ENCODE measurements around the gene ELOVL2.

The ELOVL2 gene

DNA sequence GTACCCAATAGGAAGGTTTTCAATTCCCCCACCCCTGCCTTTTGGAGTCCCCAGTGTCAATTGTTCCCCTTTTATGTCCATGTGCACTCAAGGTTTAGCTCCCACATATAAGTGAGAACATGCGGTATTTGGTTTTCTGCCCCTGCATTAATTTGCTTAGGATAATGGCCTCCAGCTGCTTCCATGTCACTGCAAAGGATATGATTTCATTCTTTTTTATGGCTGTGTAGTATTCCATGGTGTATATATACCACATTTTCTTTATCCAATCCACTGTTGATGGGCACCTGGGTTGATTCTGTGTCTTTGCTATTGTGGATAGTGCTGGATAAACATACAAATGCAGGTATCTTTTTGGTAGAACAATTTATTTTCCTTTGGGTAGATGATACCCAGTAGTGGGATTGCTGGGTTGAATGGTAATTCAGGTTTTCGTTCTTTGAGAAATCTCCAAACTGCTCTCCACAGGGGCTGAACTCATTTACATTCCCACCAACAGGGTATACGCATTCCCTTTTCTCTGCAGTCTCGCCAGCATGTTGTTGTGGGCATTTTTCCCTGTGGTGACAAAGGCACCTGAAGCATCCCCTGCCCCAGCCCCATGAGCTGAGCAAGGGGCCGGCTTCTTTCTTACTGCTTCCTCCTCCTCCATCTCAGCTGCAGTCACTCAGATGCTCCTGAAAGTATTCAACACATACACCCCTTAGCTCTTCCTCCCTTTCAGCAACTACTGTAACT lies 66.7 kb downstream of the ELOVL2 start:
- DNase-seq (ENCODE audit: low spot score), result no peak

DNA sequence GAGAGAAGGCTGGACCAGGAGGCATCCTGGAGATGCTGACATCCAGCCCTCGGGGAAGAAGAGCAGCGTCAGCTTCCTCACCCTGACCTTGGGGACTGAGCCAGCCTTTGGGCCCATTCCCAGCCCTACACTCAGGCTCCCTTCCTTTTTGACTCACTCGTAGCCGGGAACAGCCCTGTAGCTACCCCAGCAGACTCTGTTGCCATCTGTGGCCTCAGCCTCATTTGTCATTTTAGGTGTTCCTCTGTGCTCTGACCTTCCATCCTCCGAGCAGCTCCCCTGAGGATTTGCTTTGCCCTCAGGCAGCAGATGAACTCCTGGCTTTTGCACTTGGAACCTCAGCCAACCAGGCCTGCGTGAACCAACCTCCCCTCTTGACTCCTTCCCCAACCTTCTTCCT lies 67.5 kb downstream of the ELOVL2 start:
- DNase-seq (ENCODE audit: low spot score), result no peak

DNA sequence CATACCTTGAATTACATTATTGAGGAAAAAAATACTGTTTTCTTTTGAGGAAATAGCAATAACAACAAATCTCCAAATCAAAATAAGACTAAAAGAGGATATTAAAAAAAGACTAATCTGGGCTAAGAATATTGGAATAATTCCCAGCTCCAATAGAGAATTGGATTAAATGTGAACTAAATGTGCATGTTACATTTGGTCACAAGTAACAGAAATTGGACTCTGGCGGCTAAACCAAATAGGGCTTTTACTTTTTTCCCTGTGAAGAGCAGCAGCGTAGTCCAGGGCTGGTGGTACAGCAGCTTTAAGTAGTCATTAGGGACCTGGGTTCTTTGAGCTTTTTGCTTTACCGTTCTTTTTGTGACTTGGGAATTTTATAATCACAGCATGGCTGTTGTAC lies 71.9 kb downstream of the ELOVL2 start:
- DNase-seq (ENCODE audit: low spot score), result no peak

DNA sequence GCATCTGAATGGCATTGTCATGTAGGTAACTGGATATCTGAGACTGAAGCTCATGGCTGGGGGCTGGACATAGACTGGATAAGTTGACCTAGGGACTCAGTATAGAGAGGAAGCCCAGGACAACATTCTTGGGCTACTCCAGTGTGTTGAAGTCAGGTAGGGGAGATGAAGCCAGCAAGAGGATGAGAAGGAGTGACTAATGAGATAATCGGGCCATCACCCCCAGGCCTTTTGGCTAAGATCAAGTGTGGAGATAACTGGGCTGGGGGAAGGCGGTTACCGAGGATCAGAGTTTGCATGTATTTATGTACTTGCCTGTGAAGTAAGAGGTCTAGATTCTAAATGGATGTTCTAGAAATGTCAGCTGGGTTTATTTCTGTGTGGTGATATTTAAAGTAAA lies 73.4 kb downstream of the ELOVL2 start:
- no peak for DNase-seq (ENCODE audit: low spot score)

DNA sequence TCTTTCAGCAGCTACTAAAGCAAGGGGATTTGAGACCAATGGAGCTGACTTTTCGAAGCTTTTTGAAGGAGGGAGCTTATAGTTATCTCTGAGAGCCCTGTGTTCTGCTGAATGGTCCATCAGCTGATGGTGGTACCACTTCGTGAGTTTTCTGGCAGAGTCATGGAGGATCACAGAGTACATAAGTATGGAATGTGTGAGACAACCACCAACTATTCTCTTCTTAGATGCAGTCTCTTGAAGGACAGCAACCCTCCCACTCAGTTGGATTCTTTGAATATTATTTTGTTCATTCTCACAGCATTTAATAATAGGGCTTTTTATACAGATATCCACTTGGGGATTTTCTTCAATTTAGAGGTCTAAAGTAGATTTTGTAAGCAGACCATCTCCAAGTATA lies 75.3 kb downstream of the ELOVL2 start:
- no peak for DNase-seq (ENCODE audit: low spot score)

DNA sequence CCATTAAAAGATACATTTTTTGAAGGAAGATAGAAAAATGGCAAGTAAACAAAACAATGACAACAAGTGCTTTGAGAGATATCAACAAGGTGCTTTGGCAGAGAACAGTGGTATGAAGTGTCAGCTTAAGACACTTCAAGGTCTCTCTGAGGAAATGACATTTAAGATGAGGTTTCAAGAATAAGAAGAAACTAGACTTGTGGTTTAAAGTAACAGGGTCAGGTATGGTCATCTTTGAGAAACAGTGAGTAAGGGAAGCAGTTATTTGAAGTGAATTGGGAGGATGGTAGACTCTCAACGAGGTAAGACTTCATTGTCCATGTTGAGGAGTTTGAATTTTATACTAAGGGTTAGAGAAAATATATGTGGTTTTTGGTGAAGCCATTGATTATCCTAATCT lies 79.4 kb downstream of the ELOVL2 start:
- no peak for DNase-seq (ENCODE audit: low spot score)

DNA sequence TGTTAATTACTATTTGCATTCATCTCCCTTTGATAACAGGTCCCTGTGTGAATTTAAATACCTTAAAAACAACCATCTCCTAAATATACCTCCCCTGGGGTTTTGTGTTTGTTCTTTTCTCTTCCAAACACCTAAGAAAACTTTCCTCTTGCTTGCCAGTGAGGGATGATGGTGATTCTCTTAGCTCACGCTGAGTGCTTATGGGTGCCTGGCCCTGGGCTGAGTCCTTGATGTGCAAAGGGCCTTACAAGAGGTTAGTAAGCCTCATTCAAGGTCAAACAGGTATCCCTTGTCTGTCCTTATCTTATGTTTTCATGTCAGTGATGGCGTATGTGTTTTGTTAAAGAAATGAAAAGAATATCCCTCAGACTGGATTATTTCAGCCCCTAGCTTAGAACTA lies 81.0 kb downstream of the ELOVL2 start:
- no peak for DNase-seq (ENCODE audit: low spot score)

DNA sequence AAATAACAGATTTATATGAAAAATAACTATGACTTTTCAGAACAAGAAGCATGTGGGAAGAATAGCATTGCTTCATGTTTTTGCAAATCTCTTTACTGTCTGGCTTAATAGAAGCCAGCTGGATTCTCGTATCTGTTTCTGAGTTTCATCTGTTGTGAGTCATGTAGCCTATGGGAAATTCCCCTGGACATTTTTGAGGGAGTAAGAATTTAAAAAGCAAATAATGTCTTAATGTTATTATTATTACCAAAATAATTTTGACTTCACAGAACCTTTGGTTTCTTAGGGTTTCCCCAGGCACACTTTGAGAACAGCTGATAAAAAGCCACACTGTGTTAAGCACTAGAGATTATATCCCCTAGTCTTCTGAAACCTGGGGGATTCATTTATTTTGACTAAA lies 81.4 kb downstream of the ELOVL2 start:
- no peak for DNase-seq (ENCODE audit: low spot score)

DNA sequence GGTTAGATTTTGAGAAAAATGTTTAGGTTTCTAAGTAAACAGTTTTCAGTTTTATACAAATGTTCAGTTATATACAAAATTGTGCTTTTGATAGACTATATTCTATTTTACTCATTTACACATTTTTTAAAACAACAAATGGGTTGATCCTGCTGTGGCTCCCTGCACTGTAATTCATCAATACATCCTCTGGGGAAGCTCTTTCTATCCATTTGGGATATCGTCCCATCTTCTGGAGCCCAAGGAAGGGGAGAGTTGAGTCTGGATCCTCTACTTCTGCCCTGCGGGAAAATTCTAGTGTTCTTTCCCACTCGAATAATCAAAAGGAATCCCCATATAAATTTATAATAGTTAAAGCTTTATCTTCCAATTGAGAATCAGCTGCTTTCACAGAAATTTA lies 82.3 kb downstream of the ELOVL2 start:
- DNase-seq (ENCODE audit: low spot score), result no peak

DNA sequence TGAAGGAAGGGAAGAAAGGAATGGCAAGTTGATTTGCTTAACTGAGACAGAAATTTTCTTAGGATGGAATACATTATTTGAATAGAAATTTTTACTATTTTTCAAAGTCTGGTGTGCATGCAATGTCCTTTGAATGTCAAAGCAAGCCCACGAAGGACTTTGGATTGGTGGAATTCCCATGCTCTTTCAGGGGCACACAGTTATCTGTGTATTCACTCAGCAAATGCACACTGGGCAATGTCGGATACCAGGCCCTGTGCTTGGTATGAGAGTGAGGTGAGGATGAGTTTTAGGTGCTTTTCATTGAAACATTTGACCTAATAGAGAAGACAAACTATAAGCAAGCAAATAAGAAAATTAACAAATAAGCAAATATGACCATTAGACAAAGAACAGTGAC lies 83.9 kb downstream of the ELOVL2 start:
- DNase-seq (ENCODE audit: low spot score), result no peak

DNA sequence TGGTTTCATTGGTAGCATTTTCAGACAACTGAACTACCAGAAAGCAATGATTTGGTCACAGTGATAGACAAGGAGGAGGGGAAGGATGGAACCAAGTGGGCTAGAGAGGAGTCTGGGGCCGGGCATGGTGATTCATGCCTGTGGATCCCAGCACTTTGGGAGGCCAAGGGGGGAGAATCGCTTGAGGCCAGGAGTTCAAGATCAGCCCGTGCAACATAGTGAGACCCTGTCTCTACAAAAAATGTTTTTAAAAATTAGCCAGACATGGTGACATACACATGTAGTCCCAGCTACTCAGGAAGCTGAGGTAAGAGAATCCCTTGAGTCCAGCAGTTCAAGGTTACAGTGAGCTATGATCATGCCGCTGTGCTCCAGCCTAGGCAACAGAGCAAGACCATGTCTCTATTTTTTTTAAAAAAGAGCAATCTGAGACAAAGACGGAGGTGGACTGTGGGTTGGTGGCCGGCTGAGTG lies 86.7 kb downstream of the ELOVL2 start:
- DNase-seq (ENCODE audit: low spot score), result no peak

DNA sequence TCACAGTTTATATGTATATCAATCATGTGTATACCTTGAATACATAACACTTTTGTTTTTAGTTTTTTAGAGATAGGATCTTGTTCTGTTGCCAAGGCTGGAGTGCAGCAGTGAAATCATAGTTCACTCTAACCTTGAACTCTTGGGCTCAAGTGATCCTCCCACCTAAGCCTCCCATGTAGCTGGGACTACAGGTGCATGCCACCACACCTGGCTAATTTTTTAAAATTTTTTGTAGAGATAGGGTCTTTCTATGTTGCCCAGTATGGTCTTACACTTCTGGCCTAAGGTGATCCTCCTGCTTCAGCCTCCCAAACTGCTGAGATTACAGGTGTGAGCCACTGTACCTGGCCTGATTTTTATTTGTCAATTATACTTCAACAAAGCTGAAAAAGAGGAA lies 87.3 kb downstream of the ELOVL2 start:
- DNase-seq (ENCODE audit: low spot score), result no peak

DNA sequence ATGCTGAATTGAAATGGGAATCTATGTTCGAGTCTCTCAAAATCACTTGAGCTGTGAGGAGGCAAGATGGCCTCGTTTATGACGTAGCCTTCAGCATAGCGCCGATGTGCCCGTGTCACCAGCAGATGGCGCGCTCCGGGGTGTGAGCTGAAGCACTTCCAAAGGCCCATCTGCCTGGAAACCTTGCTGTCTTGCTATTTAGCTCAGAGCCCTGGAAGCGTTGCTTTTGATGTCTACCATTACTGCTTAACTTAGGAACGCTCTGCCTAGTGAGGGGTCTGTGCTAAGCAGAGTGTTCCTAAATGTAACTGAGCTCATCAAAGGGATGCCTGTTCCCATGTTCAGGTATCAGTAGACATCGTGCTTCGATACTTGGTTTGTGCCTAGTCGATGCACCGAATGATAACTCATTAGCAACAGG lies 89.5 kb downstream of the ELOVL2 start:
- DNase-seq (ENCODE audit: low spot score), result peak; percentile 66

DNA sequence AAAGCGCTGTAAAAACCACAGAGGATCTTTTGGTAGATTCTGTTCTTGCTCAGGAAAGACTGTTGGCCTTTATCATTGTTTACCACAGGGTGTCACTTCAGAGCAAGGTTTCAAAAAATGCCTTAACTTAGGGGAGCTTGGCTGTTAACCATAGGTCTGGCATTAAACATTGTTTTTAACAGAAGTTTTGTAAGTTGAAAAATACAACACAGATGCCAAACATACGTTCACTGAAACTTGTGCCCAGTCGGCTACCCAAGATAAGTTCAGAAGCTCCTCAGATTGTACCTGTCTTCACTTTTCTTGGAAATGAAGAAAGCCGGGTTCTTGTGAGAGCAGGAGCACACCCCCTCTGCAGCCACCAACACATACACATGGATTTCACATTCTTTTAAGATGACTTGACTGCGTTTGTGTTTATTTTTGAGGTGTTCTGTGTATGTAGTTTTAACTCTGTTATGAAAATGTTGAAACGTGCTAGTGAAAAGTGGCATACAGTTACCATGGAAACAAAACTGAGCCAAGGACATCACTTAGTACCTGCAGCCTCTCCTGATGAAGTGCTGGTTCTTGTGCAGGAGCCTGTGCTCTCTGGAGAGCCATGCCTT lies 92.3 kb downstream of the ELOVL2 start:
- peak; percentile 59 for DNase-seq (ENCODE audit: low spot score)

DNA sequence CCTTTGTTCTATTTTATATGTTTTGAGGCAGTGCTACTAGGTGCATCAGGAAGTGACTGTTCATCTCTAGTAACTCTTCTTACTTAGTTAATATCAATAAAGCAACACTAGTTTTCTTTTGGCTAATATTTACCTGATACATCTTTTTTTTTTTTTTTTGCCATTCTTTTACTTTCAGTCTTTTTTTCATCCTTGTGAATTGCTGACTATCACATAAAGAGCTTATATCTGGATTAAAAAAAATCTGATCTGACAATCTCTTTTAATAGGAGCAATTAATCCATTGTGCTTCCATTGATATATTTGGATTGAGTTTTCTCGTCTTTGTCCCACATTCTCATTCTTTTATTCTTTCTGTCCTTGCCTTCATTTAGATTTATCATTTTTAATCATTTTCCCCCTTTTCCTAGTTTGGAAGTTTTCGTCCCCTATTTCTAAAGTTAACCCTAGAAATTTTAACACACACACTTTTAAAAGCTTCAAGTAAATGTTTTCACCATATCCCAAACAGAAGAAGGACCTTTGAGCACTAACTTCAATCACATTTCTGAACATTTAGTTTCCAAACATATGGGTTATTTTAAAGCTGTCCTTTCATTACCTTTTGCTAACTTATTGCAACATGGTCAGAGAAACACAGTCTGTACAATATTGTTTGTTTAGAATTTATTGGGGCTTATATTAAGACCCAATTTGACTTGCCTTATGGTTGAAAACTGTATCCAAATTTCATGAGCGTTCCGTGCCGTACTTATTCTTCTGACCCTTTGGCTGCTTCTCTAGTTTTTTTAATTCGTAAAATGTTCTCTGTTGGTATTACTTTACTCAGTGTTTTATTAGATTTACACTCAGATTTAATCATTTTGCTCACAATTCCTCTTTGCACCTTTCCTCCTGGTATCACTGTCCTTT lies 94.3 kb downstream of the ELOVL2 start:
- DNase-seq (ENCODE audit: low spot score), result no peak

DNA sequence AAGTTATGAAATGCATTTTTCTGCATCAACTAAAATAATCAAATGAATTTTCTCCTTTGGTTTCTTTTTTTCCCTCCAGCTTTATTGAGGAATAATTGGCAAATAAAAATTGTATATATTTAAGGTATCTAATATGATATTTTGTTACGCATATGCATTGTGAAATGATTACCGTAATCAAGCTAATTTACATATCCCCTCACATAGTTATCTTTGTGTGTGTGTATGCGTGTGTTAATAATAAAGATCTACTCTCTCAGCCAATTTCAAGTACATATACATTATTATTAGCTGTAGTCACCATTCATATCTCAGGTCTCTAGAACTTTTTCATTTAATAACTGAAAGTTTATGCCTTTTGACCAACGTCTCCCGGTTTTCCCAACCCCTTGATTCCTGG lies 96.1 kb downstream of the ELOVL2 start:
- DNase-seq (ENCODE audit: low spot score), result no peak

DNA sequence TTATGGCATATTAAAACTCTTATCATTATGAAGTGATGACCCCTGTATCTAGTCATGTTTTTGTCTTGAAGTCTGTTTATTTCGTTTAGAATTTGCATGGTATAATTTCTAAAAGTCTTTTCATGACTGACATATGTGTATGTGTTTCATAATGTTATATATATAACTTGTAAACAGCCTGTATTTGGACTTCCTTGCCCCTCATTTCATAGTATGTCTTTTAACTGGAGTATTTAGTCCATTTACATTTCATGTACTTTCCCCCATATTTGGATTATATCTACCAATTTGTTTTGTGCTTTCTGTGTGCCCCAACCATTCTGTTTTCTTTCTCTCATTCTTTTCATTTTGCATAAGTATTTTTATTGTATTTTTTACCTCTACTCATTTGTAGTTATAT lies 98.3 kb downstream of the ELOVL2 start:
- no peak for DNase-seq (ENCODE audit: low spot score)

DNA sequence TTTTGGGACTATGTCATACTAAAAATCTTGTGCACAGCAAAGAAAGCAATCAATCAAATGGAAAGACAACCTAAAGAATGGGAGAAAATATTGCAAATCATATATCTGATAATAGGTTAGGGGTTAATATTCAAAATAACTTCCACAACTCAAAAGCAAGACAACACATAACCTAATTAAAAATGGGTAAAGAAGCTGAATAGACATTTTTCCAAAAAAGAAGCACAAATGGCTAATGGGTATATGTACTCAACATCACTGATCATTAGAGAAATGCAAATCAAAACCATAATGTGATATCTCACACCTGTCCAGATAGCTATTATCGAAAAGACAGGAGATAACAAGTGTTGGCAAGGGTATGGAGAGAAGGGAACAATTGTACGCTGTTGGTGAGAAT lies 104.3 kb downstream of the ELOVL2 start:
- no peak for DNase-seq (ENCODE audit: low spot score)

DNA sequence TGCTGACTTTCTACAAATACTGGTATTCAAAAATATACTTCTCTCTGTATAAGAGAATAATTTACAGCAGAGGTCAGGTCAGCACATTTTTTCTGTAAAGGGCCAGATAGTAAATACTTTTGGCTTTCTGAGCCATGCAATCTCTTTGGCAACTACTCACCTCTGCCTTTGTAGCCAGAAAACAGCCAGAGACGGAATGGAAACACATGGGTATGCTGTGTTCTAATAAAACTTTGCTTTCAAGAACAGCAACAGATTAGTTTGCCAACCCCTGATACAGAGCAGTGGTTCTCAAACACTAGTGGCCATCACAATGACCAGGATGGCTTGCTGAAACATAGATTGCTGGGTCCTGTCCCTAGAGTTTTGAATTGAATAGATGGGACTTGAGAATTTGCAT lies 111.0 kb downstream of the ELOVL2 start:
- DNase-seq (ENCODE audit: low spot score), result no peak
